Esophagus squamous epithelium (tissue), 4 donors: ENCODE data around the gene CSF2RB.

ENCODE experiments used
- POLR2A ChIP-seq, 4 donors: fragments of 450-650 bp; IDR thresholded peaks; one replicate each; pipeline ENCODE4 v1.6.1; 2017; ENCODE audit warnings: antibody characterized with exemption in 4 of 4, mild to moderate bottlenecking in 4 of 4, moderate library complexity in 3 of 4
- TF ChIP-seq, protein P1 (sequence below), 6 experiments: fragments of 450-650 bp in 4 of 6; fragments of 200-600 bp in 2 of 6; sonication (generic) in 2 of 6; IDR thresholded peaks; one replicate each; pipeline ENCODE4 v1.5.1; 2016 to 2019; ENCODE audit warnings: antibody characterized with exemption in 6 of 6, mild to moderate bottlenecking in 4 of 6, moderate library complexity in 4 of 6

GRCh38 chr22:36904260-36904880, 9.1 kb upstream of the CSF2RB start:
- TF ChIP-seq POLR2A (IDR thresholded peaks at IDR 0.05), result no peak
- TF ChIP-seq, protein P1, sequence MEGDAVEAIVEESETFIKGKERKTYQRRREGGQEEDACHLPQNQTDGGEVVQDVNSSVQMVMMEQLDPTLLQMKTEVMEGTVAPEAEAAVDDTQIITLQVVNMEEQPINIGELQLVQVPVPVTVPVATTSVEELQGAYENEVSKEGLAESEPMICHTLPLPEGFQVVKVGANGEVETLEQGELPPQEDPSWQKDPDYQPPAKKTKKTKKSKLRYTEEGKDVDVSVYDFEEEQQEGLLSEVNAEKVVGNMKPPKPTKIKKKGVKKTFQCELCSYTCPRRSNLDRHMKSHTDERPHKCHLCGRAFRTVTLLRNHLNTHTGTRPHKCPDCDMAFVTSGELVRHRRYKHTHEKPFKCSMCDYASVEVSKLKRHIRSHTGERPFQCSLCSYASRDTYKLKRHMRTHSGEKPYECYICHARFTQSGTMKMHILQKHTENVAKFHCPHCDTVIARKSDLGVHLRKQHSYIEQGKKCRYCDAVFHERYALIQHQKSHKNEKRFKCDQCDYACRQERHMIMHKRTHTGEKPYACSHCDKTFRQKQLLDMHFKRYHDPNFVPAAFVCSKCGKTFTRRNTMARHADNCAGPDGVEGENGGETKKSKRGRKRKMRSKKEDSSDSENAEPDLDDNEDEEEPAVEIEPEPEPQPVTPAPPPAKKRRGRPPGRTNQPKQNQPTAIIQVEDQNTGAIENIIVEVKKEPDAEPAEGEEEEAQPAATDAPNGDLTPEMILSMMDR (IDR thresholded peaks at IDR 0.05), result no peak
